Progenitor cell of endocrine pancreas (in vitro differentiated cells): Measurements from ENCODE around the gene RBM46. TPM values are rescaled to one million over a fixed set of nuclear protein-coding genes. Genes with fewer than 3 reads are reported as not detected.

ENCODE experiments used
- DNase-seq: peaks from one replicate; pipeline ENCODE4 v3.0.0; 2021; ENCODE audit warnings: low spot score; ENCODE audit not compliant: unreplicated experiment
- H3K27ac Mint-ChIP-seq: 2 replicates; pipeline ENCODE4 v1.8.0; 2021; ENCODE audit warnings: mild to moderate bottlenecking, moderate library complexity, mixed read lengths
- H3K27me3 Mint-ChIP-seq: 2 replicates; pipeline ENCODE4 v1.8.0; 2021; ENCODE audit warnings: mixed read lengths
- H3K36me3 Mint-ChIP-seq: 2 replicates; pipeline ENCODE4 v1.8.0; 2022; ENCODE audit warnings: mixed read lengths; ENCODE audit not compliant: insufficient read depth
- H3K4me1 Mint-ChIP-seq: 2 replicates; pipeline ENCODE4 v1.8.0; 2021; ENCODE audit warnings: low read depth, mixed read lengths
- H3K4me3 Mint-ChIP-seq: 2 replicates; pipeline ENCODE4 v1.8.0; 2021; ENCODE audit warnings: low read depth, mild to moderate bottlenecking, moderate library complexity, mixed read lengths
- H3K9me3 Mint-ChIP-seq: 2 replicates; pipeline ENCODE4 v1.8.0; 2021; ENCODE audit warnings: low read depth, mixed read lengths
- total RNA-seq: library from RNA; stranded (reverse); gene quantifications from 2 replicates; pipeline ENCODE4 v1.2.1, GENCODE V29; 2021
- TF ChIP-seq, protein P1 (sequence below): fragments of 200-600 bp; sonication (generic); IDR thresholded peaks from one replicate; pipeline ENCODE4 v1.5.0; 2021; ENCODE audit warnings: antibody characterized with exemption, mild to moderate bottlenecking; ENCODE audit not compliant: unreplicated experiment

The RBM46 gene
- total RNA-seq, 1 donor from 2014 or later = 0.98 TPM

DNA sequence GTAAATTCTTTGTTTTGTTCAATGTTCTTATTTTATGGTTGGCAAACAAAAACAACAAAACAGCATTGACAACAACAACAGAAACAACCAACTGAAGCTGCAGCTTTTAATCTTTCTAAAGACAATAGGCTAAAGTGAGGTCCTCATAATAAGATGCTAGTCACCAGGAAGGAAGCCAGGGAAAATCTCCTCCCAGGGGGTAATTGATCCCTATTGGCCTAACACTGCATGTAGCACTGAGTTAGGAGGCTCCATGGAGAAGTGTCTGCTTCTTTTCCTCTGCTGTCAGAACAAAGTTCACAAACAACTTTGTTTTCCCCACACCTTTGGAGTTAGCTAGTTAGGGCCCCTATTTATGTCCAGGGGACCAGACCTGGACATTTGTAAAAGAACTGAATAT is 42.0 kb upstream of the RBM46 start:
- Mint-ChIP-seq H3K9me3 (no peaks in the 10 kb centered on the region), H3K27me3 (peaks cover 51% of the 10 kb centered on the region)

DNA sequence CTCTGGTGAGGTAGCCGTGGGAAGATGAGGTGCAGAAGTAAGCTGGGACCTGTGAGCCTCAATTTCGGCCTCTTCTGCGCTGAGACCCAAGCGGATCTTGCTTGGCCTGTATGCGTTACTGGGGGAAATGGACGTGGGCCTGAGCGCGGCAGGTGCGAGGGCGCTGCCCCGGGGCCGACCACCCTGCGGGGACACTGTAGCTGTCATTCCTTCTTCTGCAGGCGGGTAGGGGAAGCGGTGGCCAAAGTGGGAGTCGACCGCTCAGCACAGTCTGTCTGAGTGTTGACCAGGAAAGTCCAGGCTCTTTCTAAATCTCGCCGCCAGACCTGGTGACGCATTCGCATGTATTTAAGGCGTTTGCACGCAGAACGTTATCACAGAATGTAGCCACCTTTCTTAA is 40.6 kb upstream of the RBM46 start:
- Mint-ChIP-seq H3K27ac (no peak overlapping the region), H3K4me3 (no peak overlapping the region), H3K36me3 (no peaks in the 10 kb centered on the region), H3K9me3 (no peaks in the 10 kb centered on the region), H3K27me3 (peaks cover 54% of the 10 kb centered on the region), H3K4me1 (peaks cover 17% of the 10 kb centered on the region)
- no peak for DNase-seq
- TF ChIP-seq, protein P1, sequence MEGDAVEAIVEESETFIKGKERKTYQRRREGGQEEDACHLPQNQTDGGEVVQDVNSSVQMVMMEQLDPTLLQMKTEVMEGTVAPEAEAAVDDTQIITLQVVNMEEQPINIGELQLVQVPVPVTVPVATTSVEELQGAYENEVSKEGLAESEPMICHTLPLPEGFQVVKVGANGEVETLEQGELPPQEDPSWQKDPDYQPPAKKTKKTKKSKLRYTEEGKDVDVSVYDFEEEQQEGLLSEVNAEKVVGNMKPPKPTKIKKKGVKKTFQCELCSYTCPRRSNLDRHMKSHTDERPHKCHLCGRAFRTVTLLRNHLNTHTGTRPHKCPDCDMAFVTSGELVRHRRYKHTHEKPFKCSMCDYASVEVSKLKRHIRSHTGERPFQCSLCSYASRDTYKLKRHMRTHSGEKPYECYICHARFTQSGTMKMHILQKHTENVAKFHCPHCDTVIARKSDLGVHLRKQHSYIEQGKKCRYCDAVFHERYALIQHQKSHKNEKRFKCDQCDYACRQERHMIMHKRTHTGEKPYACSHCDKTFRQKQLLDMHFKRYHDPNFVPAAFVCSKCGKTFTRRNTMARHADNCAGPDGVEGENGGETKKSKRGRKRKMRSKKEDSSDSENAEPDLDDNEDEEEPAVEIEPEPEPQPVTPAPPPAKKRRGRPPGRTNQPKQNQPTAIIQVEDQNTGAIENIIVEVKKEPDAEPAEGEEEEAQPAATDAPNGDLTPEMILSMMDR = no peak

More for the DNA sequence above, 42.0 kb upstream of the RBM46 start:
- TF ChIP-seq, protein P1 = no peak
- Mint-ChIP-seq H3K4me1 (peaks cover 13% of the 10 kb centered on the region), H3K27ac (no peak overlapping the region), H3K36me3 (no peaks in the 10 kb centered on the region), H3K4me3 (no peak overlapping the region)
- DNase-seq = no peak

DNA sequence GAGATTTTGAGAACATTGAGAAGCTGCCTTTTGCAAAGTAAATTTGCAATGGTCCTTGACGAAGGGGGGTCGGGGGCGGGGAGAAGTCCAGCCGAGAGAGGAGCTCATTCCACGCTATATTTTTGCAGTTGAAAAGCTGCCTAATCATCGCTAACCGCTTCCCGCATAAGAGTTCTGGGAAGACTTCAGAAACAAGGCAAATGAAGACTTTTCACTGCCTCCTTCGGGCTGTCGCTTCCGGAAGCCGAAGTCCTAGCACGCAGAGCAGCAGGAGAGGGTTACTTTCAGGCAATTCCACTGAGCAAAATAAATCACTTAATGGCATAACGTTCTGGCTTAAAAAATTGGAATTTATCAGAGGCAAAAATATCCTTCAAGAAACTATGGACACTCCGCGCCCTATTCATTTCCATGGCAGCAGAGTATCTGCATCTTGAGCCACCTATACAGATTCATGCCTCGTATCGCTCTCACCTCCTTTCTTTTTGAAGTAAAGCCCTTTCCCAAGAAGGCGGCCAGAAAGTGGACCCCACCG is 39.9 kb upstream of the RBM46 start:
- TF ChIP-seq, protein P1 = no peak
- DNase-seq = no peak
- peaks cover 22% of the 10 kb centered on the region for H3K4me1 Mint-ChIP-seq
- no peaks in the 10 kb centered on the region for H3K36me3 Mint-ChIP-seq
- H3K9me3 Mint-ChIP-seq = no peaks in the 10 kb centered on the region
- peaks cover 57% of the 10 kb centered on the region for H3K27me3 Mint-ChIP-seq
- H3K27ac Mint-ChIP-seq = no peak overlapping the region
- H3K4me3 Mint-ChIP-seq = peak overlapping the region; percentile 28

DNA sequence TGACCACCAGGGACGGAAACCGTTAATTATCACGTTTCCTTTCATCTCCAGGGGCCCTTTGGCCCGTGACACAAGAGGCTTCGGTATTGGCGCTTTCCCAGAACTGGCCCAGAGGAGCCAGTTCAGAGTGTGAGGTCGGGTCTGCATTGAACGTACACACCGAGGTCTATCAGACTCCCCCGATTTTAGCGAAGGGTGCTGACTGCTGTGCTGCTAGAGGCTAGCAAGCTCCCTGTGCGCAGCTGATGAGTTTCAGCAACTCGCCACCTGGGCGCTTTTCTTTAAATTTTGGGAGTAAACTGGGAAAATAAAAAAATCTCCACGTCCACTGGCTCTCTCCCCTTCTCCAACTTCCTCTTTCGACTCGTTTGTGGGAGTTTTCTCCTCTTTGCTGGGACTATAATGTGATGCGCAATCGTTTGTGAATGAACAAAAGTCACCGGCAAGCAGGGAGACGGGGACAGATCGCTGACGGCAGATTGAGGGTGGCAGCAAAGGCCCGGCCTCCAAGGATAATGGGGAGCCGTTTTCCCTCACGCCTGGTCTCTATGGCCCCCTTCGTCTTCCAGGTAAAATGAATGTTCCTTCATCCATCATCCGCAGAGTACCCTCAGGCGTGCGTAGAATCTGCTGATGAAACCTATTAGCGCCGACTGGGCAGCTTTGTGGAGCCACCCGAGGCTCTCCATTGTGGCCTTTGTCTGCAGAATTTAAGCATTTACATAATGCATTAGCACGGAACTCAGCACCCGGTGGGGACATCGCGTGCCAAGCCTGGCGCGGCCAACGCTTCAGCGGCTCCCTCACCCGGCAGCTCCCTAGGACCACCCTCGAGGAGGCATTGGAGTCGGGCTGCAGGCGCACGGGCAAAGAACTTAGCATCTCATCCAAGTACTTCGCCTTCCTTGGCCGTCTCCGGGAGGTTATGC is 38.9 kb upstream of the RBM46 start:
- no peaks in the 10 kb centered on the region for H3K9me3 Mint-ChIP-seq
- H3K4me1 Mint-ChIP-seq = peaks cover 27% of the 10 kb centered on the region
- peaks cover 57% of the 10 kb centered on the region for H3K27me3 Mint-ChIP-seq
- peak overlapping the region; percentile 34 for H3K27ac Mint-ChIP-seq
- H3K36me3 Mint-ChIP-seq = no peaks in the 10 kb centered on the region
- peak overlapping the region; percentile 61 for H3K4me3 Mint-ChIP-seq
- TF ChIP-seq, protein P1 = no peak
- peak; percentile 17 for DNase-seq

DNA sequence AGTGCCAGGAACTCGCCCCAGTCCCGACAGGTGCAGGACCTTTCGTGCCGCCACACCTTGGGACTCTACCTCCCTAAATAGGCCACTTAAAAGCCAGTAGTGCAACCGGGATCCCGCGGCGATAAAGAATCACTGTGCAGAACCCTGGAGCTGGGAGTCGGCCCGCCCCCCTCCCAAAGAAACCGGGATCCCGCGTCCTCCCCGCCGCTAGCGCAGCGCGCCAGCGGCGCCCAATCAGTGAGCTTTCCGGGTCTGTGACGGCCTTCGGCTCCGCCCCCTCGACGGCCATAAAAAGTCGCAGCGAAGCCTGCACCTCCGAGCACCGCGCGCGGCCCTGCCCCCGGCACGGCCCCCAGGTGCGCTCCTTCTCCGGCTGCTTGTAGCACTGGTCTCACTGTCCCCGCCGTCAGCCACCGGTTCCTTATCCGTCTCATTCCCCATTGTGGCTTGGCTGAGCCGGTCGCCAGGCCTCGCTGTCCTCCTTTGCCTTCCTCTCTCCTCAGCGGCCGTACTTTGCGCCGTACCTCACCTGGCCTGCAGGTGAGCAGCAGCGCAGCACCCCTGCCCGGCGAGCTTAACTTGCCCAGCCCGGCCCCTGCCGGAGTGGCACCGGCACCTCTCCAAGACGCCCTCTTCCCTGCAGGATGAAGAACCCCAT is 37.3 kb upstream of the RBM46 start, which contains the start of gene LRAT:
Gene LRAT (plus strand): TSS at position 318 of the 658 bp plus-strand sequence. CDS start 327 bp downstream, at position 645.
- H3K4me3 Mint-ChIP-seq = peak within 1 kb of the TSS; percentile 94
- H3K27me3 Mint-ChIP-seq = peaks cover 52% of the 10 kb centered on the region
- peak within 1 kb of the TSS; percentile 90 for H3K27ac Mint-ChIP-seq
- peak; percentile 62 for DNase-seq
- H3K4me1 Mint-ChIP-seq = peaks cover 32% of the 10 kb centered on the region
- TF ChIP-seq, protein P1 = peak; percentile 63
- no peaks in the 10 kb centered on the region for H3K9me3 Mint-ChIP-seq
- H3K36me3 Mint-ChIP-seq = peaks cover 2% of the 10 kb centered on the region
